ENCODE measurements around the gene ANOS1. TPM values are rescaled to one million over a fixed set of nuclear protein-coding genes. Genes with fewer than 3 reads are reported as not detected.

Gene ANOS1
- total and polyA plus RNA-seq, 2 donors (not counting 3 experiments of a cell fraction or from before 2014, with no cell fraction given) = 0.55 to 0.87 TPM

- no peaks in the 10 kb centered on the region for H3K79me2 ChIP-seq (ENCODE audit: control insufficient read depth, insufficient read depth, low read length)
- peaks cover 0 to 5% of the 10 kb centered on the region in 2 experiments for H3K27me3 ChIP-seq (ENCODE audit: control insufficient read depth in 2 of 2, insufficient read depth in 2 of 2, low read length in 2 of 2)
- no peak overlapping the region for H3K4me2 ChIP-seq (ENCODE audit: insufficient read depth, low read length)
- POLR2A ChIA-PET = no interaction called here
- dilution Hi-C loops (cut with MboI; ENCODE audit: extremely low pct_ligation_motif_present, low sequenced_read_pairs) (no loop called here), intact Hi-C loops (cut with micrococcal nuclease) (loop anchor here (5.0 to 10.0 kb wide), 2 partner anchors 128 to 955 kb away; no protein-coding TSS in a partner anchor)
- no peaks in the 10 kb centered on the region for H4K20me1 ChIP-seq (replicated peaks; ENCODE audit: control insufficient read depth, extremely low read depth, insufficient read depth, low read length)
- DNase-seq (ENCODE audit: low read depth, low spot score) = no peak
- FAIRE-seq = no peak
- CTCF ChIA-PET = interaction anchor here (0.6 to 1.2 kb wide), 3 partner anchors 11 to 363 kb away, joined by 4 read pairs; no protein-coding TSS in a partner anchor
- no peaks in the 10 kb centered on the region for H3K9me1 ChIP-seq (replicated peaks; ENCODE audit: control insufficient read depth, extremely low read depth, insufficient read depth, low read length)
- H2AFZ ChIP-seq (ENCODE audit: low read depth, low read length) = no peak overlapping the region
- H3K4me3 ChIP-seq (replicated peaks in 1 of 3; ENCODE audit: insufficient read depth in 1 of 3, low read depth in 1 of 3, low read length in 3 of 3) = no peak overlapping the region
- no peaks in the 10 kb centered on the region for H3K36me3 ChIP-seq (ENCODE audit: control insufficient read depth in 2 of 2, extremely low read depth in 1 of 2, insufficient read depth in 2 of 2, low read length in 2 of 2)
- H3K27ac ChIP-seq (ENCODE audit: insufficient read depth, low read depth, low read length) = no peak overlapping the region
- no peaks in the 10 kb centered on the region for H3K9me3 ChIP-seq (replicated peaks; ENCODE audit: control insufficient read depth, insufficient read depth, low read length)
- H3K4me1 ChIP-seq (ENCODE audit: control insufficient read depth, extremely low read depth, insufficient read depth, low read length) = no peaks in the 10 kb centered on the region
- H3K9ac ChIP-seq (replicated peaks; ENCODE audit: extremely low read depth, insufficient read depth, low read length) = no peak overlapping the region
- TF ChIP-seq POLR2AphosphoS5 (IDR thresholded peaks at IDR 0.05; ENCODE audit: insufficient read depth, low read depth, low read length) (no peak), CTCF (IDR thresholded peaks at IDR 0.05; ENCODE audit: extremely low read depth in 1 of 2, insufficient read depth in 1 of 2, low read depth in 1 of 2, low read length in 2 of 2) (no peak), MAX (IDR thresholded peaks at IDR 0.05; ENCODE audit: insufficient read depth, insufficient read length) (no peak), GATA2 (IDR thresholded peaks at IDR 0.05; ENCODE audit: insufficient read depth, insufficient read length, low read depth, low read length) (no peak), FOS (IDR thresholded peaks at IDR 0.05; ENCODE audit: borderline replicate concordance, insufficient read depth, low read length) (no peak), POLR2A (IDR thresholded peaks at IDR 0.05; ENCODE audit: low read depth, low read length) (no peak), MYC (IDR thresholded peaks at IDR 0.05; ENCODE audit: low read depth, low read length) (no peak), EZH2 (IDR thresholded peaks at IDR 0.05; ENCODE audit: borderline replicate concordance, low read depth, low read length, severe bottlenecking) (no peak)
- no TSS peak for BruUV-seq (replicated peaks)
These were observed 17.8 kb upstream of the ANOS1 start for GRCh38 chrX:8749697-8750096.

Data from endothelial cell of umbilical vein (primary cell).